ENCODE measurements around the gene FKRP. TPM values are rescaled to one million over a fixed set of nuclear protein-coding genes. Genes with fewer than 3 reads are reported as not detected.

Gene FKRP
- total RNA-seq, 1 experiment from 2014 or later: 10.6 TPM

GRCh38 chr19:46729696-46730095 lies 16.2 kb upstream of the FKRP start:
- peaks cover 45% of the 10 kb centered on the region for H3K36me3 ChIP-seq (ENCODE audit: low read depth)
- peaks cover 47% of the 10 kb centered on the region for H4K20me1 ChIP-seq (ENCODE audit: insufficient read depth)
- peak in 1 of 2 experiments; percentile 21 for DNase-seq
- no peak overlapping the region for H3K4me2 ChIP-seq
- ChIA-PET POLR2A (ENCODE audit: unreplicated experiment) (no interaction called here), CTCF (interaction anchor here (0.6 kb wide), 1 partner anchor 130 kb away, joined by 4 read pairs; no protein-coding TSS in a partner anchor)
- H3K9me3 ChIP-seq (ENCODE audit: insufficient read depth, low read depth): no peaks in the 10 kb centered on the region
- H3K4me1 ChIP-seq (replicated peaks; ENCODE audit: insufficient read depth): peaks cover 46% of the 10 kb centered on the region
- H3F3A ChIP-seq (ENCODE audit: insufficient read depth, low read depth): peaks cover 47% of the 10 kb centered on the region
- H3K4me3 ChIP-seq: no peak overlapping the region
- TF ChIP-seq EZH2 (IDR thresholded peaks at IDR 0.05; ENCODE audit: low read depth): no peak
- TF ChIP-seq CTCF (conservative IDR thresholded peaks at IDR 0.05): no peak
- peaks cover 47% of the 10 kb centered on the region for H3K79me2 ChIP-seq (ENCODE audit: low read depth)
- no peaks in the 10 kb centered on the region for H3K27me3 ChIP-seq (ENCODE audit: insufficient read depth, low read depth)
- H3K9me2 ChIP-seq (ENCODE audit: insufficient read depth): no peaks in the 10 kb centered on the region
- peak overlapping the region; percentile 83; the same call in 1 of the 2 replicates for H3K27ac ChIP-seq
- intact Hi-C loops (cut with micrococcal nuclease; ENCODE audit: unreplicated experiment): loop anchor here (5.0 kb wide), 1 partner anchor 58 kb away; the partner anchor contains the start of gene SLC1A5
- H2AFZ ChIP-seq: no peak overlapping the region
- BruUV-seq (replicated peaks): no TSS peak

- Histone ChIP-seq H3K79me2 (ENCODE audit: low read depth) (peaks cover 47% of the 10 kb centered on the region), H3K4me1 (replicated peaks; ENCODE audit: insufficient read depth) (peaks cover 51% of the 10 kb centered on the region), H3K27ac (peak overlapping the region; percentile 83)
These were observed 15.7 kb upstream of the FKRP start for GRCh38 chr19:46730187-46730586.

GRCh38 chr19:46730595-46730994 lies 15.3 kb upstream of the FKRP start:
- H3K4me1 ChIP-seq (replicated peaks; ENCODE audit: insufficient read depth): peaks cover 54% of the 10 kb centered on the region
- peaks cover 47% of the 10 kb centered on the region for H4K20me1 ChIP-seq (ENCODE audit: insufficient read depth)
- DNase-seq: no peak
- ChIA-PET POLR2A (ENCODE audit: unreplicated experiment) (interaction anchor here (0.5 to 0.8 kb wide), 2 partner anchors 15 to 16 kb away, joined by 4 to 5 read pairs; no protein-coding TSS in a partner anchor), CTCF (interaction anchor here (0.5 kb wide), 1 partner anchor 19 kb away, joined by 3 read pairs; no protein-coding TSS in a partner anchor)
- peaks cover 56% of the 10 kb centered on the region for H3F3A ChIP-seq (ENCODE audit: insufficient read depth, low read depth)
- peaks cover 47% of the 10 kb centered on the region for H3K79me2 ChIP-seq (ENCODE audit: low read depth)
- H3K4me3 ChIP-seq: no peak overlapping the region
- no peaks in the 10 kb centered on the region for H3K9me2 ChIP-seq (ENCODE audit: insufficient read depth)
- no peak overlapping the region for H2AFZ ChIP-seq
- peak overlapping the region; percentile 72 for H3K4me2 ChIP-seq
- no peaks in the 10 kb centered on the region for H3K27me3 ChIP-seq (ENCODE audit: insufficient read depth, low read depth)
- intact Hi-C loops (cut with micrococcal nuclease; ENCODE audit: unreplicated experiment): loop anchor here (5.0 kb wide), 1 partner anchor 57 kb away; the partner anchor contains the start of gene SLC1A5
- H3K36me3 ChIP-seq (ENCODE audit: low read depth): peaks cover 45% of the 10 kb centered on the region
- TSS peak; percentile 39 for BruUV-seq (replicated peaks)
- H3K27ac ChIP-seq: peak overlapping the region; percentile 83
- no peak for TF ChIP-seq EZH2 (IDR thresholded peaks at IDR 0.05; ENCODE audit: low read depth)
- TF ChIP-seq CTCF (conservative IDR thresholded peaks at IDR 0.05): no peak
- no peaks in the 10 kb centered on the region for H3K9me3 ChIP-seq (ENCODE audit: insufficient read depth, low read depth)

More at GRCh38 chr19:46730187-46730586, 15.7 kb upstream of the FKRP start:
- no peak overlapping the region for H2AFZ ChIP-seq
- no peaks in the 10 kb centered on the region for H3K9me2 ChIP-seq (ENCODE audit: insufficient read depth)
- peak overlapping the region; percentile 72 for H3K4me2 ChIP-seq
- peaks cover 47% of the 10 kb centered on the region for H4K20me1 ChIP-seq (ENCODE audit: insufficient read depth)
- ChIA-PET POLR2A (ENCODE audit: unreplicated experiment) (no interaction called here), CTCF (interaction anchor here (0.5 kb wide), 1 partner anchor 19 kb away, joined by 3 read pairs; no protein-coding TSS in a partner anchor)
- peaks cover 52% of the 10 kb centered on the region for H3F3A ChIP-seq (ENCODE audit: insufficient read depth, low read depth)
- no peaks in the 10 kb centered on the region for H3K9me3 ChIP-seq (ENCODE audit: insufficient read depth, low read depth)
- H3K4me3 ChIP-seq: no peak overlapping the region
- no TSS peak for BruUV-seq (replicated peaks)
- no peaks in the 10 kb centered on the region for H3K27me3 ChIP-seq (ENCODE audit: insufficient read depth, low read depth)
- TF ChIP-seq CTCF (conservative IDR thresholded peaks at IDR 0.05): no peak
- TF ChIP-seq EZH2 (IDR thresholded peaks at IDR 0.05; ENCODE audit: low read depth): no peak
- DNase-seq: no peak
- peaks cover 45% of the 10 kb centered on the region for H3K36me3 ChIP-seq (ENCODE audit: low read depth)
- intact Hi-C loops (cut with micrococcal nuclease; ENCODE audit: unreplicated experiment): loop anchor here (5.0 kb wide), 1 partner anchor 57 kb away; the partner anchor contains the start of gene SLC1A5

Data from PC-9 (cell line).